ENCODE results near the gene SLC30A2. TPM values are rescaled to one million over a fixed set of nuclear protein-coding genes. Genes with fewer than 3 reads are reported as not detected.
A peak's percentile ranks its signal among the peaks of the same experiment; 100 is the strongest.

Gene SLC30A2
- total RNA-seq, 1 experiment from 2014 or later: 0.35 TPM

- no peak overlapping the region for H3K18ac ChIP-seq (ENCODE audit: insufficient read length, low read depth, low read length)
- H3K9me3 ChIP-seq (ENCODE audit: control insufficient read depth, low read depth, low read length): no peaks in the 10 kb centered on the region
- peaks cover 51% of the 10 kb centered on the region for H3K27me3 ChIP-seq (ENCODE audit: insufficient read depth, low read length)
- H2AK5ac ChIP-seq (ENCODE audit: insufficient read length, low read length): no peak overlapping the region
- H4K20me1 ChIP-seq (ENCODE audit: control insufficient read depth, insufficient read depth, insufficient read length): peaks cover 4% of the 10 kb centered on the region
- peak overlapping the region; percentile 40 for H3K4me2 ChIP-seq (ENCODE audit: insufficient read depth, insufficient read length, low read length)
- no peak overlapping the region for H2BK120ac ChIP-seq (ENCODE audit: low read depth, low read length, poor library complexity, severe bottlenecking)
- no peak overlapping the region for H4K8ac ChIP-seq (replicated peaks; ENCODE audit: insufficient read length, low read depth, low read length)
- no peak overlapping the region for H2AFZ ChIP-seq (ENCODE audit: low read length)
- peaks cover 5 to 9% of the 10 kb centered on the region in 2 experiments; a peak in 3 of 4 replicates for H3K4me1 Mint-ChIP-seq
- peak; percentile 47 for DNase-seq
- H3K36me3 Mint-ChIP-seq (ENCODE audit: insufficient read depth in 1 of 3, low read depth in 3 of 3): no peaks in the 10 kb centered on the region
- H3K4me3 Mint-ChIP-seq: peak overlapping the region; percentile 34 to 64
- H3K79me1 ChIP-seq (ENCODE audit: insufficient read depth, low read depth, low read length, poor library complexity, severe bottlenecking): no peaks in the 10 kb centered on the region
- H3K79me2 ChIP-seq (ENCODE audit: insufficient read depth, low read length): no peaks in the 10 kb centered on the region
- H4K5ac ChIP-seq (ENCODE audit: insufficient read length, low read depth, low read length): no peak overlapping the region
- no peak overlapping the region for H3K4ac ChIP-seq (ENCODE audit: low read depth, low read length)
- no peak overlapping the region for H4K91ac ChIP-seq (ENCODE audit: insufficient read length, low read depth, low read length)
- no peak overlapping the region for H2BK20ac ChIP-seq (ENCODE audit: low read depth, low read length, poor library complexity, severe bottlenecking)
- no peak overlapping the region for H3K23ac ChIP-seq (ENCODE audit: insufficient read length, low read depth, low read length)
- peaks cover 10% of the 10 kb centered on the region for H3K23me2 ChIP-seq (ENCODE audit: insufficient read length, low read depth, low read length, poor library complexity, severe bottlenecking)
- WGBS (ENCODE audit: extremely low coverage, insufficient read length, low lambda C conversion rate): no CpG with 5 or more reads among the region's 29 CpGs
- no peak overlapping the region for H3K27ac ChIP-seq (ENCODE audit: insufficient read length, low read depth, low read length)
- no peak overlapping the region for H3K27ac Mint-ChIP-seq
- no peak overlapping the region for H3K14ac ChIP-seq (ENCODE audit: insufficient read depth, low read length)
- H3K9ac ChIP-seq (ENCODE audit: extremely low read depth, insufficient read length, low read length): no peak overlapping the region
- no peak overlapping the region for H3K56ac ChIP-seq (ENCODE audit: insufficient read length, low read depth, low read length)
- no peak overlapping the region for H2BK12ac ChIP-seq (ENCODE audit: insufficient read length, low read depth, low read length)
- no peak overlapping the region for H3T11ph ChIP-seq (ENCODE audit: low read length)
- H2BK5ac ChIP-seq (ENCODE audit: insufficient read length, low read length): no peak overlapping the region
- TF ChIP-seq CTCF (conservative IDR thresholded peaks at IDR 0.05): no peak
- no peaks in the 10 kb centered on the region; a peak in 1 of 5 replicates for H3K9me3 Mint-ChIP-seq
- peaks cover 98% of the 10 kb centered on the region for H3K27me3 Mint-ChIP-seq (ENCODE audit: low read depth)
- H3K4me1 ChIP-seq (ENCODE audit: insufficient read depth, low read length): no peaks in the 10 kb centered on the region
- no peak overlapping the region for H2BK15ac ChIP-seq (ENCODE audit: low read depth, low read length)
Measured at GRCh38 chr1:26044971-26045721, 772 bp downstream of the SLC30A2 start.
